DND-41 (cell line): ENCODE measurements around the gene XRCC4.

ENCODE experiments used
- CTCF ChIP-seq: IDR thresholded peaks from 2 replicates; pipeline ENCODE4 v1.5.1; 2012; ENCODE audit warnings: borderline replicate concordance, low read length, moderate library complexity, mild to moderate bottlenecking; ENCODE audit not compliant: poor library complexity, severe bottlenecking; ENCODE audit errors: extremely low read depth
- EZH2 ChIP-seq: IDR thresholded peaks from 3 replicates; pipeline ENCODE4 v1.6.1; 2012; ENCODE audit warnings: borderline replicate concordance, low read depth, mild to moderate bottlenecking, moderate library complexity, low read length, inconsistent platforms; ENCODE audit not compliant: severe bottlenecking

GRCh38 chr5:83076742-83077661, at the start of gene XRCC4, which contains the start of gene TMEM167A:
- TF ChIP-seq CTCF (no peak), EZH2 (no peak)
